CD1c-positive myeloid dendritic cell (primary cell): ENCODE results near the gene ECE2.
A peak's percentile ranks its signal among the peaks of the same experiment; 100 is the strongest.

Source experiments
- DNase-seq: peaks from one replicate; pipeline ENCODE4 v3.0.0-alpha.2; 2016; ENCODE audit errors: extremely low spot score

Gene ECE2

GRCh38 chr3:184240384-184241140 is 35.3 kb upstream of the ECE2 start:
- no peak for DNase-seq

GRCh38 chr3:184241141-184241446 is 34.7 kb upstream of the ECE2 start:
- no peak for DNase-seq

GRCh38 chr3:184241447-184242296 is 34.1 kb upstream of the ECE2 start:
- DNase-seq, result no peak

GRCh38 chr3:184242297-184242685 is 33.5 kb upstream of the ECE2 start:
- no peak for DNase-seq

- peak; percentile 94 for DNase-seq
Measured at GRCh38 chr3:184248454-184249411, 27.1 kb upstream of the ECE2 start, which contains the start of gene ALG3. TSS of gene ALG3 (minus strand) at chr3:184248962. CDS start at chr3:184248940, 22 bp downstream.

- DNase-seq, result peak; percentile 98
Measured at GRCh38 chr3:184249412-184250166, 26.2 kb upstream of the ECE2 start, which contains the start of gene EEF1AKMT4. TSS of gene EEF1AKMT4 (plus strand) at chr3:184249672. CDS start at chr3:184249695, 23 bp downstream.

- peak; percentile 94 for DNase-seq
Measured at GRCh38 chr3:184250167-184250828, 25.5 kb upstream of the ECE2 start.

GRCh38 chr3:184255291-184256039 is 20.4 kb upstream of the ECE2 start:
- DNase-seq, result no peak

- no peak for DNase-seq
Measured at GRCh38 chr3:184257083-184257915, 18.5 kb upstream of the ECE2 start.

- DNase-seq, result no peak
Measured at GRCh38 chr3:184258926-184259325, 16.9 kb upstream of the ECE2 start.

GRCh38 chr3:184259396-184259877 is 16.4 kb upstream of the ECE2 start:
- no peak for DNase-seq

GRCh38 chr3:184259878-184260723 is 15.7 kb upstream of the ECE2 start:
- DNase-seq, result peak; percentile 50

- DNase-seq, result no peak
Measured at GRCh38 chr3:184260724-184261269, 15.0 kb upstream of the ECE2 start.

- DNase-seq, result peak; percentile 47
Measured at GRCh38 chr3:184261270-184261853, 14.5 kb upstream of the ECE2 start, which contains the start of gene CAMK2N2. TSS of gene CAMK2N2 (minus strand) at chr3:184261553. CDS start at chr3:184261285, 268 bp downstream.

- DNase-seq, result peak; percentile 57
Measured at GRCh38 chr3:184261854-184262763, 13.7 kb upstream of the ECE2 start.

GRCh38 chr3:184262764-184263179 is 13.1 kb upstream of the ECE2 start:
- DNase-seq, result no peak
